ENCODE measurements around the gene PHF10.

PHF10 gene

GRCh38 chr6:169723200-169723909, 945 bp downstream of the PHF10 start:
- peak; percentile 70 to 75 for DNase-seq (ENCODE audit: low read depth in 2 of 2)
- TF ChIP-seq CTCF (IDR thresholded peaks at IDR 0.05; ENCODE audit: low read depth, low read length), result no peak
- peak overlapping the region; percentile 65 to 76 for H3K4me3 ChIP-seq (replicated peaks in 1 of 2; ENCODE audit: low read depth in 2 of 2, low read length in 2 of 2)

DNA sequence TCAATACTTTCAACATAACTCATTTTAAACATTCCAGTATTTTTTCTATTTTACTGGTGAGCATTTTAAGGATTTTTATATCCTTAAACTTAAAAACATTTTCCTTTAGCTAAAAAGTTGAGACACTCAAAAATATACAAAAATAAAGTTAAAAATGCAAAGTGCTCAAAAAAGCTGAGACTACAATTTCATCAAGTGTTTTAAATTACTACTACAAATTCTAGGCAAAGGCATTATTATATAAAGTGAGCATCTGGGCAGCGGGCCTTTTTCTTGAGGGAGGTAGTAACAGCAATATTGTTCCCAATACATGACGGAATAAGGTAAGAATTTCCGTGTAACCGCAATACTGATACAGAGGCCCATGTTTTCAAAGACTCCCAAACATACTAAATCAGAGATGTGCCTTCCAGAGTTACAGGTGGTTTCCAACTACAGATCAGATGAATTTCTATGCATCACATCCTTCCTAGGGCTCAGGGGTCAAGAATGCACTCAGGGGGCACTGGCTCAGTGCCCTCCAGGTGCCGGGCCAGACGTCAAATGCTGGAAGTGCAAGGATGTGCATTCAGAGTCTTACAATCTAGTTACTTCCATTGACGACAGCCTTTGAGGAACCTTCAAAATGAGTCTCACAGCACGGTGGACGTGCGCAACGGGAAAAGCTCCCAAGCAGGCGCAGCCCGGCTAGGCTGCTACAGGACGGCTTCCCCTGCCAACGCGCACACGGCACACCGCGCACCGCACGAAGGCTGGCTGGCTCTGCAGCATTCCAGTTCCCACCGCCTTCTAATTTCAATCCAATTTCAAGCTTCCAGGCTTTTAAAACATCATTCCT, 1.7 kb downstream of the PHF10 start:
- no peak for TF ChIP-seq CTCF (IDR thresholded peaks at IDR 0.05; ENCODE audit: low read depth, low read length)
- peak; percentile 58 to 79 for DNase-seq (ENCODE audit: low read depth in 2 of 2)
- peak overlapping the region; percentile 65 to 76 for H3K4me3 ChIP-seq (replicated peaks in 1 of 2; ENCODE audit: low read depth in 2 of 2, low read length in 2 of 2)

DNA sequence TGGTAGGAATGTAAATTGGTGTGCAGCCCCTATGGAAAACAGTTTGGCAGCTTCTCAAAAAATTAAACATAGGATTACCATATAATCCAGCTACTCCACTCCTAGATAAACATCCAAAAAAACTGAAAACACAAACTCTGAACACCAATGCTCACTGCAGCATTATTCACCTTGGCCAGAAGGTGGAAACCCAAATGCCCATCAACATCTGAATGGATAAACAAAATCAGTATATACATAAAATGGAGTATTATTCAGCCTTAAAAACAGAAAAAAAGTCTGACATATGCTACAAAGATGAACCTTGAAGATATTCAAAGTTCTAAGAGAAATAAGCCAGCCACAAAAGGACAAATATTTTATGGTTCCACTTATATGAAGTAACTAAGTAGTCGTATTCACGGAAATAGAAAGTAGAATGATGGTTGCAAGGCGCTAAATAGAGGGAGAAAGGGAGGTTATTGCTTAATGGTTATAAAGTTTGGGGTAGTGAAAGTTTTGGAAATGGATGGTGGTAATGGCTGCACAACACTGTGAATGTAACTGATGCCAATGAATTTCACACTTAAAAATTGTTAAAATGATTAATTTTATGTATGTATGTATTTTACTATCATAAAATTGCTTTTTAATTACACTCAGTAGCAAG, 4.0 kb downstream of the PHF10 start:
- no peak for TF ChIP-seq CTCF (IDR thresholded peaks at IDR 0.05; ENCODE audit: low read depth, low read length)
- DNase-seq (ENCODE audit: low read depth in 2 of 2), result no peak
- H3K4me3 ChIP-seq (replicated peaks in 1 of 2; ENCODE audit: low read depth in 2 of 2, low read length in 2 of 2), result no peak overlapping the region

DNA sequence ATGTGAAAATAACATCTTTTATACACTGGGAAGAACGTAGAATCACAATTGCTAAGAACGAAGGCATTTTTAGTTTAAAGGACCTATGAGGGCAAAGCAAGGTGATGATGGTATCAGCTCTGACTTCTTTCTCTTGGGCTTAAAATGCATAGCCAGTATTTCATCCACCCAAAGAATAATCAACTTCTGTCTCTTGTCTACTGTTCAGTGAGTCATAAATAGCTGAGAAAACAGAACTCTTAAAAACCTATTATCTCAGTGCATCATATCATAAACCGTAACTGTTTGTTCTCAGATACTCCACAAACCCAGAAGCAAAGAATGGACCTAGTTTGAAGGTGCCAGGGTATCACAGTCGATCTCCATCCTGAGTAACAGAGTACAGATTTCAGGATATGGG, 5.2 kb downstream of the PHF10 start:
- peak in 1 of 2 donors; percentile 32 for DNase-seq (ENCODE audit: low read depth in 2 of 2)
- no peak for TF ChIP-seq CTCF (IDR thresholded peaks at IDR 0.05; ENCODE audit: low read depth, low read length)
- no peak overlapping the region for H3K4me3 ChIP-seq (replicated peaks in 1 of 2; ENCODE audit: low read depth in 2 of 2, low read length in 2 of 2)

- no peak for DNase-seq (ENCODE audit: low read depth in 2 of 2)
- no peak overlapping the region for H3K4me3 ChIP-seq (replicated peaks in 1 of 2; ENCODE audit: low read depth in 2 of 2, low read length in 2 of 2)
- TF ChIP-seq CTCF (IDR thresholded peaks at IDR 0.05; ENCODE audit: low read depth, low read length), result no peak
These were observed 9.7 kb downstream of the PHF10 start for GRCh38 chr6:169714595-169714994.

GRCh38 chr6:169714178-169714577, 10.1 kb downstream of the PHF10 start:
- TF ChIP-seq CTCF (IDR thresholded peaks at IDR 0.05; ENCODE audit: low read depth, low read length), result no peak
- H3K4me3 ChIP-seq (replicated peaks in 1 of 2; ENCODE audit: low read depth in 2 of 2, low read length in 2 of 2), result no peak overlapping the region
- no peak for DNase-seq (ENCODE audit: low read depth in 2 of 2)
